Subcutaneous abdominal adipose tissue (tissue), 5 donors: Measurements from ENCODE around the gene AATF.

Experiments
- H3K27ac ChIP-seq: one replicate; pipeline ENCODE4 v1.7.0; 2013; ENCODE audit warnings: low read depth, mild to moderate bottlenecking, inconsistent platforms, low read length, moderate library complexity
- H3K27me3 ChIP-seq, 5 donors: one replicate each; pipeline ENCODE4 v1.7.0; 2013; ENCODE audit warnings: low read length in 5 of 5, inconsistent platforms in 1 of 5; ENCODE audit not compliant: control insufficient read depth in 5 of 5, insufficient read depth in 4 of 5
- H3K36me3 ChIP-seq, 5 donors: one replicate each; pipeline ENCODE4 v1.7.0; 2013; ENCODE audit warnings: low read length in 5 of 5; ENCODE audit not compliant: control insufficient read depth in 5 of 5, insufficient read depth in 5 of 5
- H3K4me1 ChIP-seq, 5 donors: one replicate each; pipeline ENCODE4 v1.7.0; 2013; ENCODE audit warnings: low read length in 5 of 5, mild to moderate bottlenecking in 3 of 5, moderate library complexity in 1 of 5; ENCODE audit not compliant: control insufficient read depth in 5 of 5, insufficient read depth in 5 of 5
- H3K4me3 ChIP-seq, 5 donors: one replicate each; pipeline ENCODE4 v1.7.0; 2013; ENCODE audit warnings: low read length in 5 of 5, low read depth in 1 of 5
- H3K9ac ChIP-seq, 5 donors: one replicate each; pipeline ENCODE4 v1.7.0; 2013; ENCODE audit warnings: low read length in 5 of 5, mild to moderate bottlenecking in 4 of 5, moderate library complexity in 3 of 5
- H3K9me3 ChIP-seq, 5 donors: one replicate each; pipeline ENCODE4 v1.7.0; 2013; ENCODE audit warnings: low read length in 5 of 5; ENCODE audit not compliant: control insufficient read depth in 5 of 5
- donor health status: healthy.
- donor health status: healthy.
- donor health status: healthy.
- donor health status: healthy.
- donor health status: healthy.

Gene AATF

DNA sequence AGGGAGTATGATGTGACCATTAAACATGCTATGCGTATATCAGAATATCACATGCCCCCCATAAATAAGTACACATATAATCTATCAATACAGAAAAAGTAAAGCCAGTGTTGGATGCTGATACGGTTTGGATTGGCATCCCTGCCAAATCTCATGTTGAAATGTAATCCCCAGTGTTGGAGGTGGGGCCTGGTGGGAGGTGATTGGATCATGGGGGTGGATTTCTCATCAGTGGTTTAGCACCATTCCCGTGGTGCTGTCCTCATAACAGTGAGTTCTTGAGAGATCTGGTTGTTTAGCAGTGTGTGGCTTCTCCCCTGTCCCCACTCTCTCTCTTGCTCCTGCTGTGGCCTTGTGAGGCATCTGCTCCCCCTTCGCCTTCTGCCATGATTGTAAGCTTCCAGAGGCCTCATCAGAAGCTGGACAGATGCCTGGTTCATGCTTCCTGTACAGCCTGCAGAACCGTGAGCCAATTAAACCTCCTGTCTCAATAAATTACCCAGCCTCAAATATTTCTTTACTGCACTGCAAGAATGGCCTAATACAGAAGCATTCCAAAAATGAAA, 88.9 kb downstream of the AATF start:
- no peaks in the 10 kb centered on the region for H3K27me3 ChIP-seq
- no peaks in the 10 kb centered on the region for H3K9me3 ChIP-seq
- peaks cover 0 to 19% (median 9%) of the 10 kb centered on the region in 5 donors for H3K36me3 ChIP-seq
- no peaks in the 10 kb centered on the region for H3K4me1 ChIP-seq
- H3K4me3 ChIP-seq = no peak overlapping the region
- H3K9ac ChIP-seq = no peak overlapping the region
- H3K27ac ChIP-seq = no peak overlapping the region

GRCh38 chr17:37039269-37039668, 90.5 kb downstream of the AATF start:
- Histone ChIP-seq H3K4me3 (no peak overlapping the region), H3K27ac (no peak overlapping the region), H3K27me3 (no peaks in the 10 kb centered on the region), H3K9ac (no peak overlapping the region), H3K9me3 (no peaks in the 10 kb centered on the region), H3K4me1 (no peaks in the 10 kb centered on the region), H3K36me3 (peaks cover 0 to 15% (median 13%) of the 10 kb centered on the region in 5 donors)

GRCh38 chr17:37041932-37042331, 93.2 kb downstream of the AATF start:
- Histone ChIP-seq H3K4me1 (no peaks in the 10 kb centered on the region), H3K36me3 (peaks cover 5 to 23% (median 21%) of the 10 kb centered on the region in 5 donors), H3K27ac (no peak overlapping the region), H3K4me3 (no peak overlapping the region), H3K9me3 (no peaks in the 10 kb centered on the region), H3K27me3 (no peaks in the 10 kb centered on the region), H3K9ac (no peak overlapping the region)

GRCh38 chr17:37043201-37043600, 94.4 kb downstream of the AATF start:
- Histone ChIP-seq H3K4me3 (no peak overlapping the region), H3K27me3 (no peaks in the 10 kb centered on the region), H3K27ac (no peak overlapping the region), H3K9ac (no peak overlapping the region), H3K4me1 (peaks cover 0 to 2% (median 0%) of the 10 kb centered on the region in 5 donors), H3K9me3 (no peaks in the 10 kb centered on the region), H3K36me3 (peaks cover 5 to 20% (median 17%) of the 10 kb centered on the region in 5 donors)

DNA sequence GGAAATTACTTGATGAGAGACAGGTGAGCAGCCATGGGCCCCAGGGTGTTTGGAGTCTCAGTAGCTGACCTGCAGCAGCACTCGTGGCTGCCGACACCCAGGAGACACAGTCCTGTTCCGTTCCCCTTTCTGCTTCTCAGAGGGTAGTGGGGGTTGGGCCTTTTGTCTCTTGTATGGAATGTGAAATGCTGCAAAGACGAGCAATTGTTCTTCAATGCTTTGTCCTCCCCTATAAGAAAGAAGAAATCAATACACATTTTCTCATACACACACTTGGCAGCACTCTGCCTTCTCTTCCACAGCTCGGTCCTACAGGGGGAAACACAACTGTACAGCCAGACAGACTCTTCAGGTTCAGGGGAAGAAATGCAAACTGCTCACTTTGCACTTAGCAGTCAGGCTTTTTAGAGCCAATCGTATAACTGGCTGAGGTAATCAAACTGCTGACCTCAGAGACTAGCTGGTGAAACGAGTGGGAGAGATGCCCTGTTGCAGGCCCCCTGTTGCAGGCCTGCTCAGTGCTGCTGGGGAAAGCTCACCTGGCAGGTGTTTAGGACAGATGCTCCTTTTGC, 96.7 kb downstream of the AATF start:
- H3K9ac ChIP-seq = no peak overlapping the region
- peaks cover 0 to 2% (median 0%) of the 10 kb centered on the region in 5 donors for H3K4me1 ChIP-seq
- H3K4me3 ChIP-seq = no peak overlapping the region
- no peaks in the 10 kb centered on the region for H3K27me3 ChIP-seq
- H3K36me3 ChIP-seq = peaks cover 8 to 23% (median 10%) of the 10 kb centered on the region in 5 donors
- no peaks in the 10 kb centered on the region for H3K9me3 ChIP-seq
- H3K27ac ChIP-seq = no peak overlapping the region

- Histone ChIP-seq H3K36me3 (peaks cover 8 to 39% (median 24%) of the 10 kb centered on the region in 5 donors), H3K9ac (no peak overlapping the region), H3K27ac (no peak overlapping the region), H3K4me1 (peaks cover 0 to 2% (median 0%) of the 10 kb centered on the region in 5 donors), H3K4me3 (no peak overlapping the region), H3K9me3 (no peaks in the 10 kb centered on the region), H3K27me3 (no peaks in the 10 kb centered on the region)
Measured at GRCh38 chr17:37047631-37048104, 98.9 kb downstream of the AATF start.

GRCh38 chr17:37048811-37049210, 100.1 kb downstream of the AATF start:
- Histone ChIP-seq H3K27me3 (no peaks in the 10 kb centered on the region), H3K36me3 (peaks cover 8 to 37% (median 25%) of the 10 kb centered on the region in 5 donors), H3K9me3 (no peaks in the 10 kb centered on the region), H3K4me1 (peaks cover 0 to 2% (median 0%) of the 10 kb centered on the region in 5 donors), H3K4me3 (no peak overlapping the region), H3K9ac (no peak overlapping the region), H3K27ac (no peak overlapping the region)

DNA sequence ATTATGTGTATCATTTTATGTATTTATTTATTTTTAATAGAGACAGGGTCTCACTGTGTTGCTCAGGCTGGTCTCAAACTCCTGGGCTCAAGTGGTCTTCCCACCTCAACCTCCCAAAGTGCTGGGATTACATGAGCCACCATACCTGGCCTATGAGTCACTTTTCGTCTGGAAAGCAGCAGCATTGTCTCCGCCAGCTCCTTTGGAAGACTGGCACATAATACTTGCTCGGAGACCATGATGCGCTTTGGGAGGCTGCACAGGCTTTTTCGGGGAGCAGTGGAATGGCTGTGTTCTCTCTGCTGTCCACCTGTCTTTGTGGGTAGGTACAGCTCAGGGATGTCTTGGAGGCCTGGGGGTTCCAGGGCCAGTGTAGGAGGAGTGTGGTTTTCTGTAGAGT, 102.2 kb downstream of the AATF start:
- peaks cover 0 to 2% (median 0%) of the 10 kb centered on the region in 5 donors for H3K4me1 ChIP-seq
- no peak overlapping the region for H3K9ac ChIP-seq
- no peaks in the 10 kb centered on the region for H3K27me3 ChIP-seq
- no peak overlapping the region for H3K27ac ChIP-seq
- H3K4me3 ChIP-seq = no peak overlapping the region
- peaks cover 0 to 44% (median 20%) of the 10 kb centered on the region in 5 donors for H3K36me3 ChIP-seq
- no peaks in the 10 kb centered on the region for H3K9me3 ChIP-seq

- H3K9me3 ChIP-seq = no peaks in the 10 kb centered on the region
- H3K27ac ChIP-seq = no peak overlapping the region
- H3K4me1 ChIP-seq = peaks cover 0 to 2% (median 0%) of the 10 kb centered on the region in 5 donors
- no peak overlapping the region for H3K9ac ChIP-seq
- H3K36me3 ChIP-seq = peaks cover 0 to 47% (median 20%) of the 10 kb centered on the region in 5 donors
- H3K4me3 ChIP-seq = no peak overlapping the region
- no peaks in the 10 kb centered on the region for H3K27me3 ChIP-seq
Measured at GRCh38 chr17:37051381-37051780, 102.6 kb downstream of the AATF start.

DNA sequence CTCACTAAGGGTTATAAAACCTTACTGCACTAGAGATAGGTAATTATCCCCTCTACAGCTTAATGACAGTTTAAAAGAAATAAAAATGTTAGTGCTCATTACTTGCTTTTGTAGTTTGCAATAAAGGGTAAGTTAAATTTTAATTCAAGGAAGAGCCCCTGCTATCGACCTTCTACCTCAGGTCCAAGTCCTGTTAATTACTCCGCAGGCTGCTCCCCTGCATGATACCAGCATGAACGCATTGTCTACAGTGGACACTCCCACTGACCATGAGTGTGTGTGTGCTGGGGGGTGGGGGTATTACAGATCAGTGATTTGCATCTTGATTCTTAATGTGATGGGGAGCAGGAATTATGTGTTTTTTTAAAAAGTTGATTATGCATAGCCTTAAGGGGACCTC, 103.1 kb downstream of the AATF start:
- Histone ChIP-seq H3K27ac (no peak overlapping the region), H3K9me3 (no peaks in the 10 kb centered on the region), H3K4me3 (no peak overlapping the region), H3K36me3 (peaks cover 0 to 52% (median 25%) of the 10 kb centered on the region in 5 donors), H3K27me3 (no peaks in the 10 kb centered on the region), H3K4me1 (peaks cover 0 to 2% (median 0%) of the 10 kb centered on the region in 5 donors), H3K9ac (no peak overlapping the region)
